Lower lobe of right lung (tissue), 2 donors: ENCODE results near the gene WNK1. TPM values are rescaled to one million over a fixed set of nuclear protein-coding genes. Genes with fewer than 3 reads are reported as not detected.
A peak's percentile ranks its signal among the peaks of the same experiment; 100 is the strongest.

ENCODE experiments used
- ATAC-seq, 2 donors: fragments of 200-7000 bp; cut with Tn5 transposase; one replicate each; pipeline ENCODE4 v1.9.1; 2020 to 2022; ENCODE audit warnings: mild to moderate bottlenecking in 2 of 2, moderate library complexity in 2 of 2
- DNase-seq: peaks from one replicate; pipeline ENCODE4 v3.0.0-alpha.2; 2020
- H3K27ac ChIP-seq: fragments of 200-600 bp; one replicate; pipeline ENCODE4 v1.8.0; 2022
- H3K27me3 ChIP-seq: fragments of 200-600 bp; one replicate; pipeline ENCODE4 v1.8.0; 2022; ENCODE audit warnings: low read depth
- H3K36me3 ChIP-seq: fragments of 200-600 bp; one replicate; pipeline ENCODE4 v1.8.0; 2022; ENCODE audit warnings: mild to moderate bottlenecking
- H3K4me1 ChIP-seq: fragments of 200-600 bp; one replicate; pipeline ENCODE4 v1.8.0; 2022
- H3K4me3 ChIP-seq: fragments of 200-600 bp; one replicate; pipeline ENCODE4 v1.8.0; 2022; ENCODE audit warnings: mild to moderate bottlenecking
- H3K9me3 ChIP-seq: fragments of 200-600 bp; one replicate; pipeline ENCODE4 v1.8.0; 2022
- intact Hi-C: fragments of 100-400 bp; cut with DNase I; formaldehyde crosslinking; loops from one replicate; pipeline ENCODE4 v1.11.0; 2022
- total RNA-seq: library from RNA; stranded (reverse); fragmentation: NEBNext Ultra II Directional; extraction: Animal tissue kit (Norgen Biotek cat#: 25700); gene quantifications from one replicate; pipeline ENCODE4 v1.2.1, GENCODE V29; 2021
- TF ChIP-seq, protein P1 (sequence below): fragments of 200-600 bp; IDR thresholded peaks from one replicate; pipeline ENCODE4 v1.8.0; 2022; ENCODE audit warnings: antibody characterized with exemption, mild to moderate bottlenecking
- donor health status: DM: no; HTN: yes; CAD: no; lungs with severe emphysema.

WNK1 gene
- total RNA-seq, 1 donor from 2014 or later, result 206 TPM

DNA sequence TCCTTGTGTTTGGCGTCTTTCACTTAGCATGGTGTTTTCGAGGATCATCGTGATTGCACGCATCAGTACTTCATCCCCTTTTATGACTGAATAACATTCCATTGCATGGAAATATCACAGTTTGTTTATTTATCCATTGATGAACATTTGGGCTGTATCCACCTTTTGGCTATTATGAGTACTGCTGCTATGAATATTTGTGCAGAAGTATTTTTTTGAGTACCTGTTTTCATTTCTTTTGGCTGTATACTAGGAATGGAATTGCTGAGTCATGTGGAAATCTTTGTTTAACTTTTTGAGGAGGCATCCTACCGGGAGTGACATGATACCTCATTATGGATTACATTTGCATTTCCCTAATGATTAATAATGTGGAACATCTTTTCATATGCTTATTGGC, 66.4 kb downstream of the WNK1 start:
- Histone ChIP-seq H3K36me3 (peaks cover 13% of the 10 kb centered on the region), H3K4me3 (no peak overlapping the region), H3K9me3 (no peaks in the 10 kb centered on the region), H3K27ac (no peak overlapping the region), H3K4me1 (peaks cover 18% of the 10 kb centered on the region), H3K27me3 (no peaks in the 10 kb centered on the region)
- TF ChIP-seq, protein P1, sequence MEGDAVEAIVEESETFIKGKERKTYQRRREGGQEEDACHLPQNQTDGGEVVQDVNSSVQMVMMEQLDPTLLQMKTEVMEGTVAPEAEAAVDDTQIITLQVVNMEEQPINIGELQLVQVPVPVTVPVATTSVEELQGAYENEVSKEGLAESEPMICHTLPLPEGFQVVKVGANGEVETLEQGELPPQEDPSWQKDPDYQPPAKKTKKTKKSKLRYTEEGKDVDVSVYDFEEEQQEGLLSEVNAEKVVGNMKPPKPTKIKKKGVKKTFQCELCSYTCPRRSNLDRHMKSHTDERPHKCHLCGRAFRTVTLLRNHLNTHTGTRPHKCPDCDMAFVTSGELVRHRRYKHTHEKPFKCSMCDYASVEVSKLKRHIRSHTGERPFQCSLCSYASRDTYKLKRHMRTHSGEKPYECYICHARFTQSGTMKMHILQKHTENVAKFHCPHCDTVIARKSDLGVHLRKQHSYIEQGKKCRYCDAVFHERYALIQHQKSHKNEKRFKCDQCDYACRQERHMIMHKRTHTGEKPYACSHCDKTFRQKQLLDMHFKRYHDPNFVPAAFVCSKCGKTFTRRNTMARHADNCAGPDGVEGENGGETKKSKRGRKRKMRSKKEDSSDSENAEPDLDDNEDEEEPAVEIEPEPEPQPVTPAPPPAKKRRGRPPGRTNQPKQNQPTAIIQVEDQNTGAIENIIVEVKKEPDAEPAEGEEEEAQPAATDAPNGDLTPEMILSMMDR, result no peak
- ATAC-seq (no peak), DNase-seq (no peak)
- intact Hi-C loops, result no loop called here

- Histone ChIP-seq H3K4me3 (no peak overlapping the region), H3K9me3 (no peaks in the 10 kb centered on the region), H3K4me1 (peaks cover 18% of the 10 kb centered on the region), H3K27ac (no peak overlapping the region), H3K27me3 (no peaks in the 10 kb centered on the region), H3K36me3 (peaks cover 6% of the 10 kb centered on the region)
- TF ChIP-seq, protein P1, result no peak
- DNase-seq (no peak), ATAC-seq (no peak)
- intact Hi-C loops, result no loop called here
These were observed 68.0 kb downstream of the WNK1 start for GRCh38 chr12:820336-820735.

DNA sequence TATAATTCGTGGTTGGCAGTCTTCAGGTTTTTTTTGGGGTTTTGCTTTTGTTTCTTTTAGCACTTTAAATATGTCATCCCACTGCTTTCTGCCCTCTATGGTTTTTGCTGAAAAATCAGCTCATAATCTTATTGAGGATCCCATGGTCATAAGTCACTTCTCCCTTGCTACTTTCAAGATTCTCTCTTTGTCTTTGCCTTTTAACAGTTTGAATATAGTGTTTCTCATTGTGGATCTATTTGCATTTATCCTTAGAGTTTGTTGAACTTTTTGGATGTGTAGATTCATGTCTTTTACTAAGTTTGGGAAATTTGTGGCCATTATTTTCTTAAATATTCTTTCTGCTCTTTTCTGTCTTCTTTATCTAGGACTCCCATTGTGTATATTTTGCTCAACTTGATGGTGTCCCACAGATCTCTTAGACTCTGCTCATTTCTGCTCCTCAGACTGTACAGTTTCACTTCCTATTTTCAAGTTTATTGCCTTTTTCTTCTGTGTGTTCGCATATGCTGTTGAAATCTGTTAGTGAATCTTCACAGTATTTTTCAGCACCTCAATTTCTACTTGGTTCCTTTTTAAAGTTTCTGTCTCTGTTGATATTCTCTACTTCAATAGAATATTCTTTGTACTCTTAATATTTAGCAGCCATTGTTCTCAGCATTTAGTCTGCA, 70.8 kb downstream of the WNK1 start:
- H3K4me3 ChIP-seq, result no peak overlapping the region
- H3K9me3 ChIP-seq, result no peaks in the 10 kb centered on the region
- H3K4me1 ChIP-seq, result peaks cover 12% of the 10 kb centered on the region
- intact Hi-C loops, result no loop called here
- TF ChIP-seq, protein P1, result no peak
- H3K27me3 ChIP-seq, result no peaks in the 10 kb centered on the region
- DNase-seq (no peak), ATAC-seq (peak; percentile 46 to 69)
- peaks cover 14% of the 10 kb centered on the region for H3K36me3 ChIP-seq
- H3K27ac ChIP-seq, result no peak overlapping the region

DNA sequence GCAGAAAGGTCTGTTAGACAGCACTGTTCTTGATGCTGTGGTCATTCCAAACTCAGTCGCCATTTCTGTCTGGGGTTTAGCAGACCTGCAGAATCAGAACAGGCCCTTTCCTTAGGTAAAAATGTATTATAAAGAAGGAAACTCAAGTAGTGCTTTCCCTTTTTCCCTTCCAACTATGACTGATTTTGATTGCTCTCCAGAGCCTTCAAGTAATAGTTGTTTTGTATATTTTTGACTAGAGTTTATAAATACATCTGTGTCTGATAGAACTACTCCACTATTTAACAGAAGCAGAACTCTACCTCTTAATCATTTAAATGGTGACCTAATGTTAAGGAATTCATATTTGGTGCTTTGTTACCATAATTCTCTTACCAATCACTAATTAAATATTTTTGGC, 74.0 kb downstream of the WNK1 start:
- Histone ChIP-seq H3K27ac (no peak overlapping the region), H3K9me3 (no peaks in the 10 kb centered on the region), H3K27me3 (no peaks in the 10 kb centered on the region), H3K4me3 (no peak overlapping the region), H3K36me3 (peaks cover 45% of the 10 kb centered on the region), H3K4me1 (no peaks in the 10 kb centered on the region)
- intact Hi-C loops, result no loop called here
- DNase-seq (no peak), ATAC-seq (no peak)
- TF ChIP-seq, protein P1, result no peak

DNA sequence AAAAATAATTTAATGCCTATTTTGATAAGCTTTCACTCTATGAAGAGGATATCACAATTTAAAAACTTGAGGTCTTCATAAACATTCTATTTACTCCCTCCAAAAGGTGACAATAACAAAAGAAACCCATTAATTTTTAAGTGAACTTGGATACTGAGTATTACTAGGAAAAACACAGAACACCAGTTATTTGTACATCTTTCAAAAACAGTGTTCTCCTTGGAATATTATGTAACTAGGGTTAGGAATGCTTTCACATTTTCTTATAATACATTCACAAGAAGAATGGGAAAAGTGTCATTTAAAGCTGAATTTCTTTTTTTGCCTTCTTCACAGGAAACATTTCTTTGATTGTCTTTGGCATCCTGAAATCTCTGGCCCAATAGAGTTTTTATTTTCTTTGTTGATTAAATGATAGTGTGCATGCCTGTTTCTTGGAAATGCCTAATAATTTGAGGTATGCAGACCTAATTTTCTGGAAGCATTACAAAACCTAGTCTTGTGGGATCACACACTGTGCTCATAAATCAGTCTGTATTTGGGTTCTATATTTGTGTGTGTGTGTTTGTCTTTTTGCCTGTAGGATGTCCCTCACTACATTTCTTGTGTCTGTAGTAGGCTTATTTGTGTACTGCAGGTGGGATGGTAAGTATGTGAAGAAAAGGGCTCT, 76.5 kb downstream of the WNK1 start:
- ATAC-seq (no peak), DNase-seq (no peak)
- H3K36me3 ChIP-seq, result peaks cover 59% of the 10 kb centered on the region
- no peak overlapping the region for H3K27ac ChIP-seq
- no peaks in the 10 kb centered on the region for H3K9me3 ChIP-seq
- H3K4me1 ChIP-seq, result no peaks in the 10 kb centered on the region
- no peak overlapping the region for H3K4me3 ChIP-seq
- TF ChIP-seq, protein P1, result no peak
- no peaks in the 10 kb centered on the region for H3K27me3 ChIP-seq
- intact Hi-C loops, result no loop called here
